ENCODE results near the gene ATG10. TPM values are rescaled to one million over a fixed set of nuclear protein-coding genes. Genes with fewer than 3 reads are reported as not detected.

The ATG10 gene
- total RNA-seq, 1 donor from 2014 or later = 5.3 TPM

DNA sequence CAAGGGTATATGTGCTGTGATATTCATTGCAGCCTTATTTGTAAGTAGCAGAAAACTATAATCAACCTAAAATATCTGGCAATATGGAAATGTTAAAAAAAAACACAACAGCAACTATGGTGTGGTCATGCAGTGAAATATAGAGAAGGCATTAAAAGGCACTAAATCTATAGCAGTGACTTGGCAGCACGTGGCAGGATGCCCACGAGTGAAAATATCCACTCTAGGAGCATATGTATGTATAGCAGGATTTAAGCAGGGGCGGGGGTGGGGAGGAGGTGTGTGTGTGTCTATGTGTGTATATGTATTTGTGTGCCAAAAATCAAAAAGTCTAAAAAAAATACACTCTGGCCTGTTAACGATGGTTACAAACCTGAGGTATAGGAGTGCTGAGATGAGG is 190.8 kb downstream of the ATG10 start:
- ATAC-seq (ENCODE audit: low read depth) (no peak), DNase-seq (no peak)
- no peaks in the 10 kb centered on the region for H3K9me3 Mint-ChIP-seq
- no peaks in the 10 kb centered on the region for H3K4me1 Mint-ChIP-seq
- no peaks in the 10 kb centered on the region for H3K36me3 Mint-ChIP-seq (ENCODE audit: low read depth)
- ChIA-PET POLR2A (no interaction called here), CTCF (no interaction called here)
- no peaks in the 10 kb centered on the region for H3K27me3 Mint-ChIP-seq
- intact Hi-C loops (cut with micrococcal nuclease) = no loop called here
- H3K27ac Mint-ChIP-seq = no peak overlapping the region
- no peak overlapping the region for H3K4me3 Mint-ChIP-seq
- TF ChIP-seq, protein P1, sequence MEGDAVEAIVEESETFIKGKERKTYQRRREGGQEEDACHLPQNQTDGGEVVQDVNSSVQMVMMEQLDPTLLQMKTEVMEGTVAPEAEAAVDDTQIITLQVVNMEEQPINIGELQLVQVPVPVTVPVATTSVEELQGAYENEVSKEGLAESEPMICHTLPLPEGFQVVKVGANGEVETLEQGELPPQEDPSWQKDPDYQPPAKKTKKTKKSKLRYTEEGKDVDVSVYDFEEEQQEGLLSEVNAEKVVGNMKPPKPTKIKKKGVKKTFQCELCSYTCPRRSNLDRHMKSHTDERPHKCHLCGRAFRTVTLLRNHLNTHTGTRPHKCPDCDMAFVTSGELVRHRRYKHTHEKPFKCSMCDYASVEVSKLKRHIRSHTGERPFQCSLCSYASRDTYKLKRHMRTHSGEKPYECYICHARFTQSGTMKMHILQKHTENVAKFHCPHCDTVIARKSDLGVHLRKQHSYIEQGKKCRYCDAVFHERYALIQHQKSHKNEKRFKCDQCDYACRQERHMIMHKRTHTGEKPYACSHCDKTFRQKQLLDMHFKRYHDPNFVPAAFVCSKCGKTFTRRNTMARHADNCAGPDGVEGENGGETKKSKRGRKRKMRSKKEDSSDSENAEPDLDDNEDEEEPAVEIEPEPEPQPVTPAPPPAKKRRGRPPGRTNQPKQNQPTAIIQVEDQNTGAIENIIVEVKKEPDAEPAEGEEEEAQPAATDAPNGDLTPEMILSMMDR (IDR thresholded peaks at IDR 0.05) = no peak

DNA sequence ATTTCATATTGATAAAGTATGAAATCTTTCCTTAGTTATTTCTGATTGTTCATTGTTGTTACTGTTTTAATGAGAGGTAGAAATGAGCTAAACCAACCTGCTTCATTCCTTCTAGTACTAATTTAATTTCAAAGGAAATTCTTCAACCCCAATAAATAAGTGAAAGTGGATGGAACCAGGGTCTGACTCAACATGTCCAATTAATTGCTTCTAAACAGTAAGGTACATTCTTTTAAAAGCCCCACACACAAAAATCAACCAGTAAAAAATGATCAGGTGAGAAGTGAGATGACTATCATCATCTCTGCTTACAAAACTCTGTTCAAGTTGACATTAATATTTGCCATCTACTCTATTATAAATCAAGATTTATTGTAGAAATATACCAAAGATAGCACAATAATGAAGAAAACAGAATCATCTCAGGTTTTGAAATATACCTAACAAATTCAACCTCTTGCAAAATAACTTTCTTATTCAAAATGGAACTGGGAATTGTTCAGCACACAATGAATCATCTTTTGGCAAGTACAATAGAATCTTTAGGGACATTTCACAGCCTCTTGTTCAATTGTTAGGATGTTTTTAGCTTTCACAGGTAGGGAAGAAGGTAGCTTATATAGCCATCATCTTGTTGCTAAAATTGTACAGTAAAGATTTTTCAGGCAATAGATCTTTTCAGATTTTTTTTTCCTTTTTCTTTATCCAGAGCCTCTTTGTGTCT is 191.8 kb downstream of the ATG10 start:
- H3K27ac Mint-ChIP-seq = no peak overlapping the region
- no peaks in the 10 kb centered on the region for H3K9me3 Mint-ChIP-seq
- ChIA-PET CTCF (interaction anchor here (1.4 kb wide), 1 partner anchor 63 kb away, joined by 6 read pairs; no protein-coding TSS in a partner anchor), POLR2A (interaction anchor here (0.6 kb wide), 1 partner anchor 113 kb away, joined by 8 read pairs; no protein-coding TSS in a partner anchor)
- no peaks in the 10 kb centered on the region for H3K36me3 Mint-ChIP-seq (ENCODE audit: low read depth)
- TF ChIP-seq, protein P1 (IDR thresholded peaks at IDR 0.05) = no peak
- intact Hi-C loops (cut with micrococcal nuclease) = no loop called here
- no peaks in the 10 kb centered on the region for H3K4me1 Mint-ChIP-seq
- DNase-seq (no peak), ATAC-seq (ENCODE audit: low read depth) (no peak)
- no peaks in the 10 kb centered on the region for H3K27me3 Mint-ChIP-seq
- H3K4me3 Mint-ChIP-seq = no peak overlapping the region

DNA sequence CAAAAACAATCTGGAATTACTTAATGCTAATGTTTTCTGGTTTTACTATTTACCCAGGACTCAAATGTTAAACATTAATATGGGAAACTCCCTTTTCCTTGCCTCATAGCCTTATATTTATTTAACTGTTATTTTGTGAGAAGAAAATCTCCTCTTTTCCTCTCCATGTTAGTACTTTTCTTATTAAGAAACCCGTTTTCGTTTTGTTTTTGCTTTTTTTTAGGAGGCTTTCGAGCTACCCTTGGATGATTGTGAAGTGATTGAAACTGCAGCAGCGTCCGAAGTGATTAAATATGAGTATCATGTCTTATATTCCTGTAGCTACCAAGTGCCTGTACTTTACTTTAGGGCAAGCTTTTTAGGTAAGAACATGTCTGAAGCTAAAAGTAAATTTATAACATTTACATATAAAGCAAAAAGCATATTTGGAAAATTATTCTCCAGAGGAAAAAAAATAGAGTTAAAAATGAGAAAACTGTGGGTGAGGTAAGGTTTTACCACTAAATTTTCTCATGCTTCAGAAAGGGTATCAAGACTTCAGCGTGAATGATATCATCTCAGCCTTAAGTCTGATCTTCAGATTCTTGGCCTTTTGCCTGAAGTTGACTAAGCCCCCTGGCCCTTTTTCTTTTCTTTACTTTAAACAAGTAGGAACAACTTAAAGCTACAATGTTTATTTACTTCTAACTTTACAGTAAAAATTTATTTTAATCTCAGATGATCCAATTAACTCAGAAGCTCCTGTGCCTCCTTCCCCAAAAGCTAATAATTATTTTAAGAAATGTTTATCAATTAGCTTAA is 192.6 kb downstream of the ATG10 start:
- H3K27me3 Mint-ChIP-seq = no peaks in the 10 kb centered on the region
- H3K4me3 Mint-ChIP-seq = no peak overlapping the region
- H3K9me3 Mint-ChIP-seq = no peaks in the 10 kb centered on the region
- intact Hi-C loops (cut with micrococcal nuclease) = no loop called here
- no peak for ATAC-seq (ENCODE audit: low read depth)
- H3K27ac Mint-ChIP-seq = no peak overlapping the region
- ChIA-PET POLR2A (interaction anchor here (0.5 to 0.6 kb wide), 2 partner anchors 112 kb away, joined by 3 to 8 read pairs; no protein-coding TSS in a partner anchor), CTCF (interaction anchor here (1.2 to 2.3 kb wide), 5 partner anchors 64 to 743 kb away, joined by 3 to 41 read pairs (median 6); no protein-coding TSS in a partner anchor)
- no peaks in the 10 kb centered on the region for H3K4me1 Mint-ChIP-seq
- no peaks in the 10 kb centered on the region for H3K36me3 Mint-ChIP-seq (ENCODE audit: low read depth)
- TF ChIP-seq, protein P1 (IDR thresholded peaks at IDR 0.05) = no peak
- DNase-seq = no peak

DNA sequence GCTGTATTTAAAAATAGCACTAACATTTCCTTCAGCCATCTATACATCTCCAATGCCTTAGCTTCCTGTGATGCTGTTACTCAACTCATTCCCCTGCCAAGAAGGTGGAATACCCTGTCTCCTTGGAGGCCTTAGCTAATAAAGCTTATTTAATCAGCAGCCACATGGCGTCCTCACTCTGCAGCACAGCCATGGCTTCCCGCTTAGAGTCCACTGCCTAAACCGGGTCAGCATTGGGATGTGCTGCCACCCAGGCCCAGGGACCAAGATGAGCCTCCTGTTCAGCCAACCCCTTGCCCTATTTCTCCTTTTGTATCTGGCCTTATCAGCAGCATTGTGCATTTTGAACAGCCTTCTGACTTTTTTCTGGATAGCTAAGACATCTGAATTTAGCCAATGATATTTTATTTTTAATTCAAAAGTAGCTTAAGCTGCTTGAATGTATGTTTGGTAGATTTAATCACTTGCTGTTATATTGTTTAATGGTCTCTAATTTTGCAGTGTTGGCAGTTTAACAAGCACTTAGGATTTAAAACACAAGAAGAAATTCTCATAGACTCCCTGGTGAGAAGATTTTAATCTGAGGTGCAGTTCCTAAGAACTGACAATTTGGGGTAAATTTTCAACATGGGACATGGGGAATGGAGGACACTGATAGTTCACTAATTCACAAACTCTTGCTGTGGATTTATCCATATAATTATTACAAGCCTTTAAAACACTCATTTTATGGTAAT is 193.3 kb downstream of the ATG10 start:
- Mint-ChIP-seq H3K27ac (no peak overlapping the region), H3K4me1 (peaks cover 3% of the 10 kb centered on the region), H3K36me3 (ENCODE audit: low read depth) (no peaks in the 10 kb centered on the region), H3K9me3 (no peaks in the 10 kb centered on the region), H3K4me3 (no peak overlapping the region), H3K27me3 (no peaks in the 10 kb centered on the region)
- ATAC-seq (ENCODE audit: low read depth) = no peak
- TF ChIP-seq, protein P1 (IDR thresholded peaks at IDR 0.05) = no peak
- no peak for DNase-seq
- CTCF ChIA-PET = interaction anchor here (0.7 to 2.3 kb wide), 12 partner anchors 16 to 744 kb away, joined by 3 to 41 read pairs (median 6); partner anchors contain the start of gene SSBP2
- intact Hi-C loops (cut with micrococcal nuclease) = loop anchor here (5.0 kb wide), 1 partner anchor 313 kb away; no protein-coding TSS in a partner anchor
- POLR2A ChIA-PET = interaction anchor here (0.5 to 0.9 kb wide), 2 partner anchors 112 to 414 kb away, joined by 3 to 5 read pairs; partner anchors contain the start of gene SSBP2

Measured in activated B cell treated with CpG ODN at 0.5 μM for 24 hours (primary cell).